Stimulated activated CD4-positive, alpha-beta T cell treated with anti-CD3 and anti-CD28 coated beads, Interleukin-4, amount 100 ng/mL, for 48 hours (primary cell): ENCODE measurements around the gene MRPL11.
"Not testable (repeated sequence)": the region's sequence is repeated elsewhere in the genome, so short reads cannot be mapped to it uniquely, and the experiment has no call there.

Experiments used
- DNase-seq, 2 donors: peaks; one replicate each; pipeline ENCODE4 v3.0.0-alpha.2; 2020; ENCODE audit warnings: low read depth in 2 of 2

MRPL11 gene

DNA sequence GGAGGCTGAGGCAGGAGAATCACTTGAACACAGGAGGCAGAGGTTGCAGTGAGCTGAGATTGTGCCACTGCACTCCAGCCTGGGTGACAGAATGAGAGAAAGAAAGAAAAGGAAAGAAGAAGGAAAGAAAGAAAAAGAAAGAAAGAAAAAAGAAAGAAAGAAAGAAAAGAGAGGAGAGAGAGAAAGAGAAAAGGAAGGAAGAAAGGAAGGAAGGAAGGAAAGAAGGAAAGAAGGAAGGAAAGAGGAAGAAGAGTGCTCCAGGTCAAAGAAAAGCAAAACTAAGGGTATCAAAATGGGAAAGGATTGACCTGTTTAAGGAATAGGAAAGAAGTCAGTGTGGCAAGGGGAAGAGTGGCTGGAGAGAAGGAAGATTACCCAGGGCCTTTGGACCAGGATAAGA is 7.4 kb downstream of the MRPL11 start:
- not testable (repeated sequence) for DNase-seq

DNA sequence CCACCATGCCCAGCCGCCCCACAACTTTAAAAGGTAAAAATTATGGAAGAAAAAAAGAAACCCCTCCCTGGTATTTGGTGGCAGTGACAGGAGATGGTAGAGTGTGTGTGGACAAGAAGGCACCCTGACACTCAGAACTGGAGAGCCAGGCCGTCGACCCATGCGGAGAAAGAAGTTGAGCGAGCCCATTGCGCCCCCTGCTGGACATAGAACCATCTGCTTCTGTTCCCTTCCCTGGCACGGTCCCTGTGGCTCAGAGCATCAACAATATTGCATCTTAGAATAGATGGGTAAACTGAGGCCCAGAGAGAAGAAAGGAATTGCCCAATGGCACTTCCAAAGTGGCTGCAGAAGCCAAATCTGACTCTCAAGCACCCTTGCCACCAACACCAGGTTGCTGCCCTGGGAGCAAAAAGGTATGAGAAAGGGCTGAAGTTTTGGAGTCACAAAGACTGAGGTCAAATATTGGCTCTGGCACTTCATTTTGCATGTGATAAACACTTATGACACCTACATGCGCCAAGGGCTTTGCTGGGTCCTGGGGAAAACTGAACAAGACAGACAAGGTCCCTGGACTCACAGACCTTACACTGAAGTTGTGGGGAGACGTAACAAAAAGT is 8.6 kb downstream of the MRPL11 start:
- DNase-seq = peak; percentile 71 to 88

DNA sequence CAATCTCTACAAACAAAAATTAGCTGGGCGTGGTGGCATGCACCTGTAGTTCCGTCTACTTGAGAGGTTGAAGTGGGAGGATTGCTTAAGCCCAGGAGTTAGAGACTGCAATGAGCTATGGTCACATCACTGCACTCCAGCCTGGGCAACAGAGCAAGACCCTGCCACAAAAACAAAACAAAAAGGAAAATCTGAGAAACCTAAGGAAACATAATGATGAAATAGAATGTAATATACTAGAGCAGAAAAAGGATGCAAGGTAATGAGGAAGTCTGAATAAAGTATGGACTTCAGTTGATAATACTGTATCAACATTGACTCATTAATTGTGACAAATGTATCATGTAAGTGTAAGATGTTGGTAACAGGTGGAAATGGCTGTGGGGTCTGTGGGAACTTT is 9.7 kb downstream of the MRPL11 start:
- no peak for DNase-seq

DNA sequence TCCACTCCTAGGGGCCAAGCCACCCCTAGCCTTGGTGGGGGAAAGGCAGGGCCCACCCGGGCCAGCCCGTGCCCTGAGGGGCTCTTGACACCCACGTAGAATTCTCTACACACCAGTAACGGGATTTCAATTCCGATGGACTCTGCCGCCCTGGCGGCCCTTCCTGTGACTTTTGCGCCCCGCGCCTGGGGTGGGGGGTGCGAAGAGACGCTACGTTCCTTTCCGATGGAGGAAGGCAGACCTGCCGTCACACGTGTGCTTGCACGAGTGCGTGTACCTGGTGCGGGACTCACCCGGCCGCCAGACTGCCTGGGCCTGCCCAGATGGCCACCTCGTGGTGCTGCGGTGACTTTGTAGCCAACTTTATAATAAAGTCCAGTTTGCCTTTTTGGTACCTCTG is 12.3 kb downstream of the MRPL11 start:
- no peak for DNase-seq

DNA sequence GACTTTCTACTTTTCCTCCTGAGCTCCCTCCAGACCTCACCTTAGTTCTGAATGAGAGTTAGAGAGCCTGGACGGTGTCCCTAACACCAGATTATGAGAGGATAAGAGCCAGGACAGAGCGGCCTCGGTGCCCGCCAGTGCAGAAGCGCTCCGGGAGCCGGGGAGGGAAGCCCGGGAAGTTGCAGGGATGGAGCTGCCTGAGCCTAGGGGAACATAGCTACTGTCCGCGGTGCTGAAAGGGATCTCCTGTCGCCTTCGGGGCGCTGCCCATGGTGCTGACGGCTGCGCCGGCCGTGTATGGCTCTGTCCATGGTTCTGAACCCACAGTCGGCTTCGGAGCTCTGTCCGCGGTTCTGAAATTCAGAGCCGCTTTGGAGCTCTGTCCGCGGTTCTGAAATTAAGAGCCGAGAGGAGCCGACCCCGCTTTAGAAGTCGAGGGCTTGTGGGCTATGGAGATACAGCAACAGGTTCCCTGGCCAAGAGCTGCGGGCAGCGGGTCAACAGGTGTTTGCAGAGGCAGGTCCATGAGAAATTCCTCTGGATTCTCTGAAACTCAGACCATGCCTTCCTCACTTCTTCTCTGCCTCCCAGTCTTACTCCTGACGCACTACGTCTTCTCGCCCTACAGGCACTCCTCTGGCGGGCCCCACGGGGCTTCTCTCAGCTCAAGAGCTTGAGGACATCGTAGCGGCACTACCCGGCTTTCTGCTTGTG is 17.0 kb downstream of the MRPL11 start:
- DNase-seq = peak; percentile 78 to 87

DNA sequence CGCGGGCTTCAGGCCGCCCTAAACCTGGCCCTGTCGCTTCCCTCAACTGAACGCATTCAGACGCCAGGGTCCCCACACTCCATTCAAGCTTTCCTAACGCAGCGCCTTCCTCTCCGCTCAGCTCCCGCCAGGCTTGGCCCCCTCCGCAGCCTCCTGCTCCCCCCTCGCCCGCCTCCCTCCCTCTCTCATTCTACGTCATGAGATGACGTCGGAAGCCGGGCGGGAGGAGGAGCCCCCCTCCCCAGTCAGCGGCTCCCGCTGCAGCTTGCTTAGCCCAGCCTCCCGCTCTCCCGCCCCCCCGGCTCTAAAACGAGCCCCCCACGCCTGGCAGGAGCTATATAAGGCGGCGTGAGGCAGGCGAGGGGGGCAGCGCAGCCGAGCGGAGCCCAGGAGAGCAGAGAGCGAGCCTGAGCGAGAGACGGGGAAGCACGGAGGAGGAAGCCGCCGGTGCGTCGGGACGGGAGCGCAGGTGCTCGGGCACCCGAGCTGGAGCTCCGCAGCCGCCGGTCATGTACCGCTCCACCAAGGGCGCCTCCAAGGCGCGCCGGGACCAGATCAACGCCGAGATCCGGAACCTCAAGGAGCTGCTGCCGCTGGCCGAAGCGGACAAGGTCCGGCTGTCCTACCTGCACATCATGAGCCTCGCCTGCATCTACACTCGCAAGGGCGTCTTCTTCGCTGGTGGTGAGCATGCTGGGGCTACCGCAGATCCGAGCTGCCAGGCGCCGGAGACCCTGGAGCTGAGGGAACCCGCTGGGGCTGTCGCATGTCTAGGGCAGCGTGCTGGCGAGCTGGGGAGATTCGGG is 17.8 kb downstream of the MRPL11 start, which contains the start of gene NPAS4:
Gene NPAS4 (plus strand): TSS at position 365 of the 806 bp plus-strand sequence. CDS start 145 bp downstream, at position 510.
- DNase-seq = no peak

DNA sequence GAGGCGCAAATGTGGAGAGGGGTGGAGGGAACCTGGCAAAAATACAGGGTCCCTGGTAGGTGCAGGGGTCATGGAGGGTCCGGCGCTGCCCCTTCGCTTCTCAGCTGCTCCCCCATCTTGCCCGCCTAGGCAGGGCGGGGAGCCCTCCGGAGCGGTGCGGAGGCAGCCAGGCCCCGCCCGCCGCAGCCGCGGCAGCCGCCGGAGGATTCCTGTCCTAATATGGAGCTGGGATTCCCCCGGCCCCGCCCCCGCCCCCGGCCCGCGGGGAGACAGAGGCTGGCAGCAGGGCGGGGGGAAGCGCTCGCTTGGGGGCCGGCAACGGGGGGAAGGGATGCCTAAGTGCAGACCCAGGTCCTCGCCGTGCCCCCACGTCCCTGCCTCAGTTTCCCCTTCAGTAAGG is 18.8 kb downstream of the MRPL11 start:
- DNase-seq = no peak

DNA sequence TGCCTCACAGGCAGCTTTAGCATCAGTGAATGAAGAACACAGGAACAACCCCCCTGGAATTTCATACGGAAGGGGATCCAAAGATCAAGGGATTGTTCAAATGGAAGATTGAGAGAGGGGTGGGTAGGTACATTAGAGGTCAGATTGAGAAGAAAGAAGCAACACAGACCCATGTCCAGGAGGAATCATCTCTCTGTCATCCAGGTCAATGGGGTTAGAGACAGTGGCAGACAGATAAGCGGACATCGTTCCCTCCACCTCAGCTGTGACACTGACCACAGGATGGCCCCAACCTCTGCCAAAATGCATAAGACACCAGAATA is 19.7 kb downstream of the MRPL11 start:
- DNase-seq = no peak

DNA sequence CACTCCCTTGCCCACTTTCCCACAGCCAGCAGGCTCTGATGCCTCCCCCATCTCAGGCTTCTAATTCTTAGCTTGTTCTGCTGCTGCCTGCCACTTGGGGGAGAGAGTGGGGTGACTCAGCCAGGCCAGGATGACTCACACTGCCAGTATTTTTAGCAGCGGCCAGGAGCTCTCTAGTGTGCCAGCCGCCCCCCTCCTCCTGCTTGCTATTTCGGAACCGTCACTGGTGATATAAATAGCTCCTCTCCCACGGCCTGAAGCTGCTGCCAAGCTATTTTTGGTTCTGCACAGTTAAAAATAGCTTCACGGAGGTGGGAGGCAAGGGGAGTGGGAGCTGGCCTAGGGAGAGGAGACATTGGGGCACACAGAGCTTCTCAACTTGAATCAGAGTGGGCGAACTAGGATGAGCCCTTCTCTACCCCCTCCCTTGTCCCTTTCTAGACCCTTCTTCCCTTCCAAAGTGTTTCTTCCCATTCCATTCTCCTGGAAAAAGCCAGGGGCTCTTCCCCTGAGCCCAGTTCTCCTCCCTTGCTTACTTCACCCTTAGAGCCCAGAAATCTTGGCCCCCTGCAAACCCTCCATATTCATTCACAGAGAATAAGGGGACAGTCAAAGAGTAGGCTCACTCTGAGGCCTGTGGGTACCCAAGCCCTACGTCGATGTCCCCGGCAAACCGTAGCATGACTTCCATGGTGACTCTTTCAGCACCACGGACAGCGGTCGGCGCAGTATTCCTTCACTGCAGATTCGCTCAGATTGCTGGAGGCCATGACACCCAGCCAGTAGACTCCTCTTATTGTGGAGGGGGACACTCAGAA is 20.3 kb downstream of the MRPL11 start:
- peak; percentile 69 to 72 for DNase-seq

DNA sequence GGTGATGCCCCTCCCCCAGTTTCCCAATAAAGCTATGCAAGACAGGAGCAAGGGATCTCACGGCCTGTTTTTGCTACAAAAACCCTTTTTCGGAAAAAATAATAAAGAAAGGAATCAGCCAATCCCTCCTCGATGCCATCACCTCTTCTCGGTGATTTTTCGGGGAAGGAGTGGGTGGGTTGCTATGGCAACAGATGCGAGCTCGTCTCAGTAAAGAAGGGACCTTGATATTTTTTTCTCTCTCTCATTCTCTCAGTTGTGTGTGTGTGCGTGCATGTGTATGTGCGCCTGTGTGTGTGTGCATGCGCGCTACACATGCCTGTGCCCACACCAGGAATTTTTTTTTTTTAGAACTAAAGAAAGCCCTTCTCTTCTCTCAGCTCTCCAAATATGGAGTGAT is 21.6 kb downstream of the MRPL11 start:
- DNase-seq = peak in 1 of 2 donors; percentile 46

DNA sequence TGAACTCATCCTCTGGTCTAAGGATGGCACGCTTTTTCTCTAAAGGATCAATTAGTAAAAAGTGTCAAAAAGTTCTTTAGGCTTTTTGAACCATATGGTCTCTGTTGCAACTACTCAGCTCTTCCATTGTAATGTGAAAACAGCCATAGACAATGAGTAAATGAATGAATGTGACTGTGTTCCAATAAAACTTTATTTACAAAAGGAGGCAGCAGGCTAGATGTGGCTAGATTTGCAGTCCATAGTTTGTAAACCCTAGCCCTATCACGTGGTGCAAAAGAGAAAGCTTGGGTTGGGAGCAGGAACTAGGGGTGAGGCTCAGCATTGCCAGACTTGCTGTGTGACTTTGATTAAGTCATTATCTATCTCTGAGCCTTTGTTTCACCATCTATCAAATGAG is 23.2 kb downstream of the MRPL11 start:
- no peak for DNase-seq

DNA sequence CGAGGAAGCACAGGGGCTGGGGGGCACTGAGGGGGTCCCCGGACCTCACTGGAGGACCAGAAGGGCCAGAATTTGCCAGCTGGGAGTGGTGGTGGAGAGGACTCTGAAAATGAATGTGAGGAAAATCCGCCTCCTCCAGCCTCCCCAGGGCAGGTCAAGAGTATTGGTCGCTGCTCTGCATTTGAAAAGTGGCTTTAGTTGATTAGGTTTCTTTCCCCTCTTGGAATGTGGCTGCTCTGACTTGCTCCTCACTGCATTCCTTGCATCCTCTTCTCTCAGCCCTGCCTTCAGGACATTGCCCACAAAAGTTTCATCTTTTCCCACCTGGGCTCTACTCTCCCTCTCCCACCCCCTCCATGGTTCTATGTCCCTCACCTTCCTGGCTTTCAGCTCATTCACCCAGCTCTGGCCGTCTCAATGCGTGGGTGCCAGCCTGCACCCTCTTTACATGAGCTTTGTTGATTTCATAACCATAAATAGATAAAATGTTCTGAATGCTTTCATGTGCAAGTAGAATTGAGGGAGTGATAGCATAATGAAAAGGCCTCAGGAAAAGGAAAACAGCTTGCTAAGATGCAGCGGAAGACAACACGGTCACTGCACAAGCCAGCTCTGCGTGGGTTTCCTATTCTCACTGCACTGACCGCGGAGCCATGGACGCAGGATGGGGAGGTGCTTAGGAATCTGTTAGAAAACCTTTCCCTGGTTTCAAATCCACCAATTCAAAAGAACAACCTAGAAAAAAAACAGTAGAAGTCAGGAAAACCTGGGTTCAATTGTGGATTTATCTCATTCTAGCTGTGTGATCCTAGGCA is 24.3 kb downstream of the MRPL11 start:
- DNase-seq = no peak

DNA sequence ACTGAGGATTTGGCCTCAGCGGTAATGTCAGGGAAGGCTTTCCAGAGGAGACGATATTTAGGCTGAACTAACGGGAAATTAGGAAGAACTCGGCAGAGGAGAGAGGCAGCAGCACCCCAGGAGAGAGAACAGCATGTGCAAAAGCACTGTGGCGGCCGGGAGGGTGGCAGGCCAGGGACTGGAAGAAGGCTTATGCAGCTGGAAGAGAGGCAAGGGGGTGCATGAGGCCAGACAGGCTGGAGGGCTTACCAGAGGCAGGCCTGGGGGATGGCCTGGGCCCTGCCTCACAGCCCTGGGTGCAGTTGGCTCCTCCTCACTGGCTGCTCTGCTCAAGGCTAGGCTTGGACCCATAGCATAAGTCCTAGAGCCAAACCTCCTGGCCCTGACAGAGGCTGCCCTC is 25.5 kb downstream of the MRPL11 start:
- no peak for DNase-seq

DNA sequence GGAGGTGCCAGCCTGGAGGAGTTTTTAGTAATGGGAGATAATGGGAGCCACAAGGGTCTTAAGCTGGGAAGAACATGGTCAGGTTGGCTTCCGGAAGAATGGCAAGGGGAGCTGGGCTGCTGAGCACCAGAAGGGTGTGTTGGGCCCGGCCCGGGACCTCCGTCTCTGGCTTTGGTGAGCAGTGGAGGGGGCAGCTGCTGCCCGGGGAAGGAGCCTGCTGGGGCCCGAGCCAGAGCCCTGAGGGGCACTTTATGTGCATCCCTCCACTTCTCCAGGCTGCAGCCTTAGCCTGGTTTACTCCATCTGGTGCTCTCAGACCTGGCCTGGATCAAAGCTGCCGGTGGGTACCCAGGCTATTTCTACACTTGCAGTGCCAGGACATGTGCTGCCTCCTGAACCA is 26.5 kb downstream of the MRPL11 start:
- DNase-seq = no peak

DNA sequence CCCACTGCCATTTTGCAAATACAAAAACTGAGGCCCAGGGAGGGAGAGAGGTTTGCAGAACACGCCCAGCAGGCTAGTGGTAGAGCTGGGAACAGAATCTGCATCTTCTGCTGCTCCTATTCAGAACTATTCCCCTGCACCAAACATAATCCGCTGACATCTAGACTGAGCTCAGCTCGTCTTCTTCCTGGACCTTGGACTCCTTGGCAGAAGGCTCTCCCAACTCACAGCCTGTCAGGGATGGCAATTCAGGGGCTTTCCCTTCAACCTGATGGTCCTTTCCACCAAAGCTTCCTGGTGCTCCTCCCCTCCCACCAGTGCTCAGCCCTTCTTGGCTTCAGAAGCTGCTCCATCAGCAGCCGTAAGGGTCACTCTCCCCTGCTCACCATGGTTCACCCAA is 27.3 kb downstream of the MRPL11 start:
- DNase-seq = no peak

DNA sequence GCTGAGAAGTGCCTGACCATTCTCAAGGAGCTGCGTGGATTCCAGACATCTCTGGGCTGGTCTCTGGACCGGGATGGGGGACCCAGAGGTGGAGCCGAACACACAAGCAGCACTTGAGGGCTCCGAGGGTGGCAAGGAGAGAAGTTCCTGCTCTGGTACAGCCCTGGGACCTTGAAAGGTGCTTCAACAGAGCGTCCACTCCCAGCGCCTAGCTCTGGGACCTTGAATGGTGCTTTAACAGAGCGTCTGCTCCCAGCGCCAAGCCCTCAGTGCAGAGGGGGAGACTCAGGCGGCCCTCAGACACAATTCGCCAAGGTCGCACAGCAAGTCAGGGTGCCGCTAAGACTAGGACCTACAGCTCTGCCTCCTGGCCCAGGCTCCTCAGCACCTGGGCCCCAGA is 28.5 kb downstream of the MRPL11 start:
- DNase-seq = no peak

DNA sequence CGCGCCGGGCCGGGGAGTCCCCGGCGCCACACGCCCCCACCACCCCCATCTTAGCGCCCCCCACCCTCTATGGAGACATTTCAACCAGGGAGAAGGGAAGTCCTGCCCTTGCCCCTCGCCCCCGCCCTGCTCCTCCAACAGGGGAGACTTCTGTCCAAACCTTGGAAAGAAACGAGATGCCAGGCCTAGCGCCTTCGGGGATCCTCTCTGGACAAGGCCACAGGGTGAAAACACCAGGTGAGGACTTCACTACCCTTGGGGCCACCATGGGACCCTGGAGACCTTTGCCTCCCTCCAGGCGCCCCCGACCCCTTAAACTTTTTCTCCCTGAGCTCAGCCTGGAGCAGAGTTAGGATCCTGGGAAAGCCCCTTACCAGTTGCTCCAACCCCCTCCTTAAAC is 29.4 kb downstream of the MRPL11 start:
- DNase-seq = no peak

DNA sequence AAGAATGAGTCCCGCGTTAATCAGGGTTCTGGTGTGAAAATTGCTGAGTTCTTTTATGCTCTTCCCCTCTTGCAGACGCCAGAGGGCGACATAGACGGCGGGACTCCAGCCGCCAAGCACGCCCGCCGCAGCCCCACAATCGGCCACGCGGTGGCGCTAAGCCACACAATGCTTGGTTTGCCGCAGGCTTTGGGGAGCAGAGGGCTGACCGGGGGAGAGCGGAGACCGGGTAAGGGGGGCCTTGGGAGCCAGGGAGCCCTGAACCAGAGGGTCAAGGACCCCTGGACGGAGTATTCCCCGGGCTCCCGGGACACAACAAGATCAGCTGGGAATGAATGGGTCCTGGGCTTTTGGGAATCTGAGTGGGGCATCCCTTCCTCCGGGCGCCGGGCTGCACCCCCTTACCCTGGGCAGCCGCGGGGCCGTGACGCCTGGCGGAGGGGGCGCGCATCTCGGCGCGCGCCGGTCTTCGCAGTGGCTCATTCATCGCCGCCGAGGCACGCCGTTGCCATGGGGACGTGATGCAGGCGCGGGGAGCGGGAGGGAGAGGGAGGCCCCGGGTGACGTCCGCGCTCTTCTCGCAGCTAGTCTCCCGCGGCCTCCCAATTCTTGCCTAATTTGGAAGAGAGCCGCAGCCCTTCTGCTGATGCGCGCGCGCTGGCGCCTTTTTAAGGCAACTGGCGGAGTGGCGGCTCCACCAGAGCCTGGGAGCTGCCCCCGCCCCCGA is 30.0 kb downstream of the MRPL11 start:
- DNase-seq = peak; percentile 91 to 98

DNA sequence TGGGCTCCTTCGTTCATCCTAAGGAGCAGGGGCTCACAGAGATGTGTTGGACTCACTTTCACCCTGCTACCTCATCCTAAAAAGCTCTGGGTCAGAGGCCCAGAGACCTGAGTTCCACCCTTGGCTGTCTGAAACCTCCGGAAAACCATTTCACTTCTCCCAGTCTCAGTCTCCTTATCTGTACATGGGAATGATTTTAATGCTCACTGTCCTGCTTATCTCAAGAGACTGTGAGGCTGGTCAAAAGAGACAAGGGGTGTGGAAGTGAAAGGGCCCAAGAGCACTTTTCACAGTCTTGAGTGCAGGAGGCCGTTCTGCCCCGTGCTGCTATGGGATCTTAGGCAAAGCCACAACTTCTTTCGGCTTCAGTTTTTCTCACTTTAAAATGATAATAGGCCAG is 31.0 kb downstream of the MRPL11 start:
- DNase-seq = no peak

DNA sequence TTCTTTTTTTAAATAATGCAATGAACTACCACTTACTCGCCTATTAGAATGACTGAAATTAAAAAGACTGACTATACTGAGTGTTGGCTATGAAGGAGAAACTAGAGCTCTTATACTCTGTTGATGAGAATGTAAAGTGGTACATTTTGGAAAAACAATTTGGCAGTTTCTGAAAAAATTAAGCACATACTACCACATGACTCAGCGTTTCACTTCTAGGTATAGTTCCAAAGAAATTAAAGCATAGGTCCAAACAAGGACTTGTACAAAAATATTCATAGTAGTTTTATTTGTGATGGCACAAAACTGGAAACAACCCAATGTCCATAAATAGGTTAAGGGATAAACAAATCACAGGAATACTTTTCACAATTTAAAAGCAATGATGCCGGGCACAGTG is 44.7 kb downstream of the MRPL11 start:
- DNase-seq = no peak

DNA sequence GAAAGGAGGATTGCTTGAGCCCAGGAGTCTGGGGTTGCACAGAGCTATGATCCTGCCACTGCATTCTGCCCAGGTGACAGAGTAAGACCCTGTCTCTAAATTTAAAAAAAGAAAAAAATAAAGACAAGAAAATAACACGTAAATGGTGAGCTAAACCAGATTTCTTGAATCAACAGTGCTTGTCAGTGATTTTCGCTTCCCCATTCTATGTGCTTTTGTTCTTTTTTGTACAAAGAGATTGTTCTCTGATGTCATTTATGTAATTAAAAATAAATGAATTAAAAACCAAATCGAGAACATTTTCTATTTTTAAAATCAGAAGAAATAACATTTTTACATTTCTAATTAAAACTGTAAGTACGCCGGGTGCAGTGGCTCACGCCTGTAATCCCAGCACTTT is 47.3 kb downstream of the MRPL11 start:
- no peak for DNase-seq
